Glutamatergic neuron (in vitro differentiated cells): ENCODE measurements around the gene FNTB. TPM values are rescaled to one million over a fixed set of nuclear protein-coding genes. Genes with fewer than 3 reads are reported as not detected.

Experiments
- DNase-seq: peaks from one replicate; pipeline ENCODE4 v3.0.0; 2022
- H3K27ac Mint-ChIP-seq: one replicate; pipeline ENCODE4 v1.8.0; 2020; ENCODE audit warnings: mild to moderate bottlenecking, mixed read lengths, inconsistent platforms; ENCODE audit not compliant: unreplicated experiment
- H3K27me3 Mint-ChIP-seq: one replicate; pipeline ENCODE4 v1.8.0; 2020; ENCODE audit warnings: mild to moderate bottlenecking, moderate library complexity, mixed read lengths, inconsistent platforms; ENCODE audit not compliant: unreplicated experiment
- H3K36me3 Mint-ChIP-seq: one replicate; pipeline ENCODE4 v1.8.0; 2020; ENCODE audit warnings: mild to moderate bottlenecking, mixed read lengths, inconsistent platforms; ENCODE audit not compliant: unreplicated experiment
- H3K4me1 Mint-ChIP-seq: one replicate; pipeline ENCODE4 v1.8.0; 2020; ENCODE audit warnings: mild to moderate bottlenecking, low read depth, mixed read lengths, inconsistent platforms; ENCODE audit not compliant: unreplicated experiment
- H3K4me3 Mint-ChIP-seq: one replicate; pipeline ENCODE4 v1.8.0; 2020; ENCODE audit warnings: mild to moderate bottlenecking, mixed read lengths, inconsistent platforms; ENCODE audit not compliant: unreplicated experiment
- H3K9me3 Mint-ChIP-seq: one replicate; pipeline ENCODE4 v1.8.0; 2020; ENCODE audit warnings: mild to moderate bottlenecking, moderate library complexity, mixed read lengths, inconsistent platforms; ENCODE audit not compliant: unreplicated experiment
- CTCF ChIP-seq: fragments of 200-600 bp; sonication (generic); IDR thresholded peaks from one replicate; pipeline ENCODE4 v1.5.0; 2021; ENCODE audit not compliant: partially characterized antibody, unreplicated experiment
- total RNA-seq: library from RNA; stranded (reverse); fragmentation: NEBNext Ultra II Directional; extraction: Animal tissue kit (Norgen Biotek cat#: 25700); gene quantifications from one replicate; pipeline ENCODE4 v1.2.1, GENCODE V29; 2021; ENCODE audit not compliant: unreplicated experiment

FNTB gene
- total RNA-seq, 1 donor from 2014 or later: 15.2 TPM

- Mint-ChIP-seq H3K27ac (no peak overlapping the region), H3K4me1 (peaks cover 10% of the 10 kb centered on the region), H3K4me3 (no peak overlapping the region), H3K9me3 (peaks cover 3% of the 10 kb centered on the region), H3K27me3 (peaks cover 2% of the 10 kb centered on the region), H3K36me3 (peaks cover 6% of the 10 kb centered on the region)
- no peak for TF ChIP-seq CTCF
- DNase-seq: no peak
Observed at GRCh38 chr14:65033181-65033580, 46.5 kb downstream of the FNTB start.

GRCh38 chr14:65034021-65034420 lies 47.3 kb downstream of the FNTB start:
- Mint-ChIP-seq H3K4me3 (no peak overlapping the region), H3K27me3 (peaks cover 2% of the 10 kb centered on the region), H3K27ac (no peak overlapping the region), H3K4me1 (peaks cover 10% of the 10 kb centered on the region), H3K9me3 (peaks cover 3% of the 10 kb centered on the region), H3K36me3 (peaks cover 6% of the 10 kb centered on the region)
- DNase-seq: no peak
- TF ChIP-seq CTCF: no peak

GRCh38 chr14:65035049-65035448 lies 48.4 kb downstream of the FNTB start:
- H3K4me1 Mint-ChIP-seq: peaks cover 10% of the 10 kb centered on the region
- no peak for DNase-seq
- peaks cover 3% of the 10 kb centered on the region for H3K9me3 Mint-ChIP-seq
- no peak for TF ChIP-seq CTCF
- H3K36me3 Mint-ChIP-seq: peaks cover 6% of the 10 kb centered on the region
- H3K27me3 Mint-ChIP-seq: peaks cover 2% of the 10 kb centered on the region
- H3K27ac Mint-ChIP-seq: no peak overlapping the region
- no peak overlapping the region for H3K4me3 Mint-ChIP-seq

- DNase-seq: no peak
- no peak overlapping the region for H3K27ac Mint-ChIP-seq
- H3K4me3 Mint-ChIP-seq: no peak overlapping the region
- peaks cover 3% of the 10 kb centered on the region for H3K9me3 Mint-ChIP-seq
- peaks cover 2% of the 10 kb centered on the region for H3K27me3 Mint-ChIP-seq
- no peak for TF ChIP-seq CTCF
- peaks cover 8% of the 10 kb centered on the region for H3K4me1 Mint-ChIP-seq
- no peaks in the 10 kb centered on the region for H3K36me3 Mint-ChIP-seq
Observed at GRCh38 chr14:65038966-65039365, 52.3 kb downstream of the FNTB start.

GRCh38 chr14:65040666-65041433 lies 54.2 kb downstream of the FNTB start:
- H3K4me1 Mint-ChIP-seq: no peaks in the 10 kb centered on the region
- H3K36me3 Mint-ChIP-seq: no peaks in the 10 kb centered on the region
- TF ChIP-seq CTCF: no peak
- no peak for DNase-seq
- H3K27me3 Mint-ChIP-seq: peaks cover 2% of the 10 kb centered on the region
- no peak overlapping the region for H3K4me3 Mint-ChIP-seq
- H3K27ac Mint-ChIP-seq: no peak overlapping the region
- H3K9me3 Mint-ChIP-seq: peaks cover 3% of the 10 kb centered on the region
